HUES6 (cell line): Measurements from ENCODE around the gene EOMES.
"Not testable (repeated sequence)": the region's sequence is repeated elsewhere in the genome, so short reads cannot be mapped to it uniquely, and the experiment has no call there.

Source experiments
- H3K27ac ChIP-seq: 2 replicates; pipeline ENCODE4 v1.7.0; 2013; ENCODE audit warnings: low read depth, mild to moderate bottlenecking, low read length, inconsistent platforms
- H3K27me3 ChIP-seq: 2 replicates; pipeline ENCODE4 v1.6.1; 2013; ENCODE audit warnings: low read length; ENCODE audit not compliant: control insufficient read depth, insufficient read depth
- H3K36me3 ChIP-seq: 2 replicates; pipeline ENCODE4 v1.6.1; 2013; ENCODE audit warnings: low read length; ENCODE audit not compliant: control insufficient read depth, insufficient read depth
- H3K4me1 ChIP-seq: 2 replicates; pipeline ENCODE4 v1.6.1; 2013; ENCODE audit warnings: low read length; ENCODE audit not compliant: control insufficient read depth, insufficient read depth
- H3K4me3 ChIP-seq: 2 replicates; pipeline ENCODE4 v1.5.1; 2013; ENCODE audit warnings: low read depth, low read length
- H3K9ac ChIP-seq: one replicate; pipeline ENCODE4 v1.6.1; 2013; ENCODE audit warnings: mild to moderate bottlenecking, low read length
- H3K9me3 ChIP-seq: 2 replicates; pipeline ENCODE4 v1.6.1; 2013; ENCODE audit warnings: low read depth, low read length; ENCODE audit not compliant: control insufficient read depth, insufficient read depth

The EOMES gene

GRCh38 chr3:27721717-27722564, at the start of gene EOMES:
Gene EOMES, minus strand, starts transcription at chr3:27722323. Its CDS starts 29 bp downstream, at chr3:27722294.
- peak within 1 kb of the TSS; percentile 82 for H3K4me3 ChIP-seq
- peak within 1 kb of the TSS; percentile 91 for H3K9ac ChIP-seq
- H3K27ac ChIP-seq: peak within 1 kb of the TSS; percentile 65; the same call in 1 of the 2 replicates
- H3K36me3 ChIP-seq: peaks cover 10% of the 10 kb centered on the region; the same call in 1 of the 2 replicates
- peaks cover 58% of the 10 kb centered on the region for H3K4me1 ChIP-seq
- peaks cover 100% of the 10 kb centered on the region for H3K27me3 ChIP-seq
- H3K9me3 ChIP-seq: no peaks in the 10 kb centered on the region

- H3K4me3 ChIP-seq, H3K27ac ChIP-seq, H3K9ac ChIP-seq, H3K27me3 ChIP-seq, H3K36me3 ChIP-seq, H3K9me3 ChIP-seq: not testable (repeated sequence)
- peaks cover 18% of the 10 kb centered on the region; the same call in 1 of the 2 replicates for H3K4me1 ChIP-seq
These were observed 48.3 kb upstream of the EOMES start for GRCh38 chr3:27770384-27770783.

GRCh38 chr3:27767000-27767399, 44.9 kb upstream of the EOMES start:
- Histone ChIP-seq H3K4me3 (no peak overlapping the region), H3K27ac (no peak overlapping the region; the same call in 1 of the 2 replicates), H3K9ac (no peak overlapping the region), H3K4me1 (peaks cover 18% of the 10 kb centered on the region; the same call in 1 of the 2 replicates), H3K9me3 (no peaks in the 10 kb centered on the region), H3K27me3 (no peaks in the 10 kb centered on the region), H3K36me3 (no peaks in the 10 kb centered on the region)

- Histone ChIP-seq H3K9me3 (no peaks in the 10 kb centered on the region), H3K27me3 (no peaks in the 10 kb centered on the region), H3K27ac (no peak overlapping the region), H3K36me3 (no peaks in the 10 kb centered on the region), H3K9ac (no peak overlapping the region), H3K4me3 (no peak overlapping the region), H3K4me1 (no peaks in the 10 kb centered on the region)
These were observed 36.0 kb upstream of the EOMES start for GRCh38 chr3:27758083-27758482.

- H3K36me3 ChIP-seq: no peaks in the 10 kb centered on the region
- no peaks in the 10 kb centered on the region for H3K9me3 ChIP-seq
- no peak overlapping the region for H3K4me3 ChIP-seq
- H3K27me3 ChIP-seq: no peaks in the 10 kb centered on the region
- no peak overlapping the region for H3K9ac ChIP-seq
- H3K4me1 ChIP-seq: no peaks in the 10 kb centered on the region
- H3K27ac ChIP-seq: no peak overlapping the region
These were observed 34.8 kb upstream of the EOMES start for GRCh38 chr3:27756877-27757276.

GRCh38 chr3:27752926-27753325, 30.8 kb upstream of the EOMES start:
- H3K4me3 ChIP-seq: no peak overlapping the region
- no peaks in the 10 kb centered on the region for H3K36me3 ChIP-seq
- no peaks in the 10 kb centered on the region for H3K27me3 ChIP-seq
- no peaks in the 10 kb centered on the region for H3K4me1 ChIP-seq
- no peaks in the 10 kb centered on the region for H3K9me3 ChIP-seq
- H3K9ac ChIP-seq: no peak overlapping the region
- no peak overlapping the region for H3K27ac ChIP-seq

GRCh38 chr3:27749643-27750042, 27.5 kb upstream of the EOMES start:
- Histone ChIP-seq H3K4me1 (no peaks in the 10 kb centered on the region), H3K36me3 (no peaks in the 10 kb centered on the region), H3K9ac (no peak overlapping the region), H3K27ac (no peak overlapping the region), H3K27me3 (no peaks in the 10 kb centered on the region), H3K9me3 (no peaks in the 10 kb centered on the region), H3K4me3 (no peak overlapping the region)

GRCh38 chr3:27746838-27747237, 24.7 kb upstream of the EOMES start:
- Histone ChIP-seq H3K9me3 (0 out of 2 replicates have a peak, but pooled peaks cover 3% of the 10 kb centered on the region), H3K27ac (no peak overlapping the region), H3K4me1 (no peaks in the 10 kb centered on the region), H3K9ac (no peak overlapping the region), H3K27me3 (no peaks in the 10 kb centered on the region), H3K36me3 (no peaks in the 10 kb centered on the region), H3K4me3 (no peak overlapping the region)

- Histone ChIP-seq H3K36me3 (no peaks in the 10 kb centered on the region), H3K4me3 (no peak overlapping the region), H3K9me3 (0 out of 2 replicates have a peak, but pooled peaks cover 3% of the 10 kb centered on the region), H3K27me3 (no peaks in the 10 kb centered on the region; the same call in 1 of the 2 replicates), H3K9ac (no peak overlapping the region), H3K27ac (no peak overlapping the region), H3K4me1 (no peaks in the 10 kb centered on the region)
These were observed 18.7 kb upstream of the EOMES start for GRCh38 chr3:27740854-27741253.

- Histone ChIP-seq H3K9me3 (no peaks in the 10 kb centered on the region), H3K36me3 (no peaks in the 10 kb centered on the region), H3K9ac (no peak overlapping the region), H3K4me1 (no peaks in the 10 kb centered on the region), H3K27me3 (peaks cover 21% of the 10 kb centered on the region), H3K27ac (no peak overlapping the region), H3K4me3 (no peak overlapping the region)
These were observed 15.0 kb upstream of the EOMES start for GRCh38 chr3:27737091-27737490.

- H3K27ac ChIP-seq: no peak overlapping the region
- H3K4me3 ChIP-seq: peak overlapping the region; percentile 56
- peaks cover 49% of the 10 kb centered on the region for H3K4me1 ChIP-seq
- H3K9me3 ChIP-seq: no peaks in the 10 kb centered on the region
- H3K9ac ChIP-seq: peak overlapping the region; percentile 54
- H3K27me3 ChIP-seq: peaks cover 82% of the 10 kb centered on the region
- no peaks in the 10 kb centered on the region for H3K36me3 ChIP-seq
These were observed 8.9 kb upstream of the EOMES start for GRCh38 chr3:27730774-27731659.
